ENCODE data around the gene FOXF2.

Gene FOXF2

DNA sequence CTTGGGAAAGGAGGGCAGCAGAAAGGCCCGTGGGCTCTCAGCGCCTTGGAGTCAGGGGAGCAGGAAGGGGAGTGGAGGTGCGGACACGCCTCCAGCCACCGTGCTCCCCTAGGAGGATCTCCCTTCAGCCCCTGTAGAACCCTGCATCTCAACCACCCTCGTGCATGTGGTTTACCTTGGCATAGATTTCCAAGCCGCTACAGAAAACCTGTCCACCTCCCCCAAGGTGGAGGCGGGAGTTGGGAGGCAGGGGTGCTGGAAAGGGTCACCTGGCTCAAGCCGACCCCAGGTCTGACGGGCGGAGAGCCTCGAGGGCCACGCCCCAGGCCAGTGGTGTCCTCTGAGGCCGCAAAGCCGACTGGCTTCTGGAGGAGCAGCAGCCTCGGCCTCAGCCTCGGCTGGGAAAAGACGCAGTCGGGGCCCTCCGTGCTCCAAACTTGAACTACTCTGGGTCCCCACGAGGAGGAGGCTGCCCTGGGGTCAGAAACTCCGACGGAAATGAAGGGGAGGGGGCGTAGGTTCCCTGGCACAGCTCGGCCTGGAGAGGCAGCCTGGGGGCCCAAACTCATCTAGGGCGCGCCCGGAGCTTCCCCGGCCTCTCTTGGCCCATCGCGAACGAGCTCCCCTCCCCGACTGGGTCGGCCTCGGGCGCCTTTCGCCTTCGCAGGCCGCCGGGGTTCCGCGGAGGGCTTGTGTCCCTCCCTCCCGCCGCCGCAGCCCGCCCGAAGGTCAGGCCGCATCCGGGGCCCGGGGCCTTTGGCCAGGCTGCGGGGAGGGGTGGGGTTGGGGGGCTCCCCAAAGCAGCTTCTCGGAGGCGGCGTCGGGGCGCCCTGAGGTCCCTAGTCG is 6.3 kb upstream of the FOXF2 start:
- Histone ChIP-seq H3K79me1 (ENCODE audit: low read length) (no peaks in the 10 kb centered on the region), H4K5ac (ENCODE audit: low read length) (no peak overlapping the region), H2BK15ac (replicated peaks; ENCODE audit: low read depth) (no peak overlapping the region), H3K9ac (ENCODE audit: low read length) (peak overlapping the region; percentile 22), H3K4me1 (ENCODE audit: control insufficient read depth, low read depth, low read length) (no peaks in the 10 kb centered on the region), H4K8ac (ENCODE audit: low read depth, low read length) (no peak overlapping the region), H2BK5ac (ENCODE audit: low read length) (no peak overlapping the region), H3K4me3 (ENCODE audit: low read length) (no peak overlapping the region), H3K56ac (ENCODE audit: low read length) (peak overlapping the region; percentile 18), H3K4me2 (ENCODE audit: low read length) (peak overlapping the region; percentile 72), H3K27ac (ENCODE audit: low read depth, low read length) (no peak overlapping the region), H3K23ac (ENCODE audit: low read length) (no peak overlapping the region), H3K36me3 (ENCODE audit: control insufficient read depth, insufficient read depth, low read length) (no peaks in the 10 kb centered on the region), H3K79me2 (ENCODE audit: control insufficient read depth, insufficient read depth, low read length) (no peaks in the 10 kb centered on the region), H2BK120ac (ENCODE audit: low read depth, low read length) (no peak overlapping the region), H3K27me3 (ENCODE audit: insufficient read depth, low read length, poor library complexity) (peaks cover 77% of the 10 kb centered on the region), H3K4ac (ENCODE audit: low read depth, low read length) (peak overlapping the region; percentile 5), H3K18ac (ENCODE audit: low read length) (peak overlapping the region; percentile 51), H2AK5ac (ENCODE audit: low read length) (no peak overlapping the region)
- DNase-seq, result peak; percentile 72
- no CpG with 5 or more reads among the region's 57 CpGs for WGBS (ENCODE audit: extremely low coverage, insufficient coverage, low lambda C conversion rate)

DNA sequence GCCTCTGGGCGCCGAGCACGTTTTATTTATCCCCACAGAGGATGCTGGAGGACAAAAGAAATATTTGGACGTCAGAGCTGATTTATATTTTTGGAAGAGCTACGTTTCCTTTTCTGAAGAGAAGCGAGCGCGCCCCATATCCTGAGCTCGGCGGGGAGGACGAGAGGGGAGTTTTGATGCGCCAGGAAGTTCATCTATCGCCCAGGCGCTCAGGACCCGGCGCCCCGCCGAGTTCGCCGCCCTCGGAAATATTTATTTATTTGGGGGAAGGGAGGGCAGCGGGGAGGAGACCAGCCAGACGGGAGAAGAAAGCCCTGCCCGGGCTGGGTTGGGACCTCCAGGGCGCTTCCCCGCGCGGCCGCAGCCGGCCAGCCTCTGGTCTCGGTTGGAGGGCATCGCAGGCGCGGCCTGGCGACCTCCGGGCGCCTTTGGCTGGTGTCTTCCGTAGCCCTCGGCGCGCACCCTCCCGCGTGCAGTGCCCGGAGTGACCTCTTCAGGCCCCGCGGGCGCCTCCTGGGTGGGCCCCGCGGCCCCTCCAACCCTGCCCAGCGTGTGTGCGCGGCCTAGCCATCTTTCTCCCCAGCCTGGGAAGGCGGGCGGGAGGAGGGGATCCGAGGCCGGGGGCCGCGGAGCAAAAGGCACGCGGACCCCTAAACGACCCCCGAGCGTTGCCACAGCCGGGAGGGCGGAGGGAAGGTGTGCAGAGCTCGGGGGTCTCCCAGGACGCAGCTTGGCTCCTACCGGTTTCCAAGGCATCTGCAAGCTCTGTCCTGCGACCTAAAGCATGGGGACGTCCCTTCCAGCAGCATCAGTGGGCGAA is 5.4 kb upstream of the FOXF2 start:
- H3K79me1 ChIP-seq (ENCODE audit: low read length), result no peaks in the 10 kb centered on the region
- H3K4ac ChIP-seq (ENCODE audit: low read depth, low read length), result peak overlapping the region; percentile 5

DNA sequence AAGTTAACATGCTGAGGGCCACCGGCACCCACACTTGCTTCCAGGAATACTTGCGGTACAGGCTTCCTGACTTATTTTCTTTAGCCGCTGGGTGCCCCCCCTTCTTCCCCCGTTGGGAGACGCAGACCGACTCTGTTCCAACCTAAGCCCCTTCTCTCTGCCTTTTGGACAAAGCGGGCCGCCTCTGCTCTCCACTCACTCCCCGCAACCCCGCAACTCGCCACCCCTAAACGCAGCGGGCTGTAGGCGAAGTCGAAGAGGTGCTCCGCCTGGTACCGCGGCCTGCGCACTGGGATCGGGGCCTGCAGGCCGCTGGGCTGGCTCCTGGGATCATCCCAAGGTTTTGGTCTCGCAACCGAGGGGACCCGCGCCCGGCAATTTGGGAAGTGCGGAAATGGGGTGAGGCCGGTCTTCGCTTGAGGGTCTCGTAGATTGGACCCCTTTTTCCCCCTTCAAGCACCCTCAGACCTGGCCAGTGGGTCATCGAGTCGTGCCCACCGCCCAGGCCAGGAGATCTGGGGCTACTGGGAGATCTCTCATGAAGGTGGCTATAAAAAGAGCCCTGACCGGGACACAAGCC is 4.7 kb upstream of the FOXF2 start:
- H3K27ac ChIP-seq (ENCODE audit: low read depth, low read length), result no peak overlapping the region

More for the DNA sequence above, 5.4 kb upstream of the FOXF2 start:
- no peaks in the 10 kb centered on the region for H3K79me2 ChIP-seq (ENCODE audit: control insufficient read depth, insufficient read depth, low read length)
- peak overlapping the region; percentile 51 for H3K18ac ChIP-seq (ENCODE audit: low read length)
- H2BK120ac ChIP-seq (ENCODE audit: low read depth, low read length), result no peak overlapping the region
- no peak overlapping the region for H3K4me3 ChIP-seq (ENCODE audit: low read length)
- H3K27me3 ChIP-seq (ENCODE audit: insufficient read depth, low read length, poor library complexity), result peaks cover 77% of the 10 kb centered on the region
- no peak overlapping the region for H3K9ac ChIP-seq (ENCODE audit: low read length)
- H2BK15ac ChIP-seq (replicated peaks; ENCODE audit: low read depth), result no peak overlapping the region
- no CpG with 5 or more reads among the region's 71 CpGs for WGBS (ENCODE audit: extremely low coverage, insufficient coverage, low lambda C conversion rate)
- no peak overlapping the region for H4K5ac ChIP-seq (ENCODE audit: low read length)
- no peak overlapping the region for H2AK5ac ChIP-seq (ENCODE audit: low read length)
- no peak for DNase-seq
- peak overlapping the region; percentile 35 for H3K4me2 ChIP-seq (ENCODE audit: low read length)
- no peak overlapping the region for H4K8ac ChIP-seq (ENCODE audit: low read depth, low read length)
- H3K4me1 ChIP-seq (ENCODE audit: control insufficient read depth, low read depth, low read length), result no peaks in the 10 kb centered on the region
- no peak overlapping the region for H3K27ac ChIP-seq (ENCODE audit: low read depth, low read length)
- H2BK5ac ChIP-seq (ENCODE audit: low read length), result no peak overlapping the region
- no peak overlapping the region for H3K56ac ChIP-seq (ENCODE audit: low read length)
- no peaks in the 10 kb centered on the region for H3K36me3 ChIP-seq (ENCODE audit: control insufficient read depth, insufficient read depth, low read length)
- no peak overlapping the region for H3K23ac ChIP-seq (ENCODE audit: low read length)

DNA sequence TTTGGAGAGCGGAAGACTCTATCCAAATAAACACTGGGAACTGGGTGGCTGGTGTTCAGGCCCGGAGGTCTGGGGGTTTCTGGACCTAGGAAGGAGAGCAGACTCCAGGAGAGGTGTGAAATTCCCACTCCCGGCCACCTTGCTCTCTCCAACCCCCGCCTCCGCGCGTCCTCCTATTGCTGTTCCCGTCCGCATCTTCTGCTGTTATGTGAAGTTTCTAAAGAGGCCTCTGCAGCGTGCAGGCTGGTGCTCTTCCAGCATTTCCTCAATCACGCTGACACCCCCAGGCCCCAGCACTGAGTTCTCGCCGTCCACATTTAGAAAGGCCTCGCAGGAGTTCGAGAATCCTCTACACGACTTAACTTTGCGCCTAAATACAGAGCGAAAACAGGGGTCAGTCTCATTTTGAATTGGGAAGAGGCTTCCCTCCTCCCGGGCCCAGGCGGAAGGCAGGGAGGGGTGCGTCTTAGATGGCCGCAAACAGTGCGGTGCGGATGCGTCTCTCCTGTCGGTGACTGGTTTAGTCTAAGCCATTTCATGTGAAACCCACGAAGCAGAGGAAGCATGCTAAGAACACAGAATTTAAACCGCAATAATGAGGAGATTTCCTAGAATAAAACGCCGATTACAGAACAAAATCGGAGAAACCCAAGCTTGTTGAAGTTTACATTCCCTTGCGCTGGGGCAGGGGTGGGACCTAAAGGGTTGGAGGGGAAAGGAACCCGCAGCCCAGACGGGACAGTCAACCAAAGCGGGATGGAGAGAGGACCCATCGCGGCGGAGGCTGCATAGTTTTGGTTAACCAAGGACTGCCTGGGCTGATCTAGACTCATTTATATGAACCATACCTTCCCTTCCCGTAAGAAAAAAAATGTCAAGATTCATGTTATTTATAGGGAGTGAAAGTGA is 4.0 kb upstream of the FOXF2 start:
- Histone ChIP-seq H3K4me2 (ENCODE audit: low read length) (no peak overlapping the region), H2AK5ac (ENCODE audit: low read length) (no peak overlapping the region)
- no CpG with 5 or more reads among the region's 39 CpGs for WGBS (ENCODE audit: extremely low coverage, insufficient coverage, low lambda C conversion rate)

More for the DNA sequence above, 4.7 kb upstream of the FOXF2 start:
- Histone ChIP-seq H3K79me2 (ENCODE audit: control insufficient read depth, insufficient read depth, low read length) (no peaks in the 10 kb centered on the region), H3K4me2 (ENCODE audit: low read length) (peak overlapping the region; percentile 35), H3K9ac (ENCODE audit: low read length) (no peak overlapping the region), H3K56ac (ENCODE audit: low read length) (peak overlapping the region; percentile 38), H2AK5ac (ENCODE audit: low read length) (no peak overlapping the region), H3K79me1 (ENCODE audit: low read length) (no peaks in the 10 kb centered on the region), H4K8ac (ENCODE audit: low read depth, low read length) (no peak overlapping the region), H3K27me3 (ENCODE audit: insufficient read depth, low read length, poor library complexity) (peaks cover 70% of the 10 kb centered on the region), H2BK120ac (ENCODE audit: low read depth, low read length) (no peak overlapping the region), H3K4me1 (ENCODE audit: control insufficient read depth, low read depth, low read length) (no peaks in the 10 kb centered on the region), H3K23ac (ENCODE audit: low read length) (peak overlapping the region; percentile 57), H2BK5ac (ENCODE audit: low read length) (no peak overlapping the region), H3K4ac (ENCODE audit: low read depth, low read length) (no peak overlapping the region), H3K4me3 (ENCODE audit: low read length) (no peak overlapping the region), H3K18ac (ENCODE audit: low read length) (no peak overlapping the region), H3K36me3 (ENCODE audit: control insufficient read depth, insufficient read depth, low read length) (no peaks in the 10 kb centered on the region), H2BK15ac (replicated peaks; ENCODE audit: low read depth) (no peak overlapping the region), H4K5ac (ENCODE audit: low read length) (no peak overlapping the region)
- no CpG with 5 or more reads among the region's 34 CpGs for WGBS (ENCODE audit: extremely low coverage, insufficient coverage, low lambda C conversion rate)
- DNase-seq, result no peak

DNA sequence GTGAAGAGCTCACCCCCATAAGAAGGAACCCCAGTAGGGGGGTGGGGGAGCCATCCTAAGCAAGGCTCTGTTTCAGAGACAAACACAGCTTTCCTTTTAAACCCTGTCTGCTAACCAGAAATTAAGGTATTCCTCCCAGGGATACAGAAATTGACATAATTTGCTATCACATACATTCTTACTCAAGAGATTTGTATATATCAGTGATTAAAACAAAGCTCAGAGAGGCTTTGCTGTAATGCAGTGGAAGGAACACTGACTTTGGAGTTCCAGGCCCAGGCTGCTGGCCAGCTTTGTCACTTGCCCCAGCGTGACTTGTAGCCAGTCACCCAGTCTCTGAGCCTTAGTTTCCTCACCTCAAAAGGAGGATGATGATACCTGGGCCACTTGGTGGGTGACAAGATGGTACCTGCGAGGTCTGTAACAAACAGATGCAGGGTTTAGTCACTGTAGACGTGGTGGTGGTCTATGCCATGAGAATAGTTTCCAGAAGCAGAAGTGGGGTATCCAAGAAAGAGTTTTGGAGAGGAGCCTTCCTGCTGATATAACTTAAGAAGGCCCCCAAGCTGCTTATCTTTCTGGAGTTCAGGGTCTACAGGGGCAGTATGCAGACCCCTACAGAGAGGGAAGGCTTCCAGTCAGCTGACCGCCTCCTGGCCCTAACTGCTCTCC is 3.2 kb upstream of the FOXF2 start:
- Histone ChIP-seq H3K18ac (ENCODE audit: low read length) (no peak overlapping the region), H2BK5ac (ENCODE audit: low read length) (no peak overlapping the region), H3K4me1 (ENCODE audit: control insufficient read depth, low read depth, low read length) (no peaks in the 10 kb centered on the region), H3K27me3 (ENCODE audit: insufficient read depth, low read length, poor library complexity) (peaks cover 64% of the 10 kb centered on the region), H3K4me2 (ENCODE audit: low read length) (no peak overlapping the region), H3K79me1 (ENCODE audit: low read length) (no peaks in the 10 kb centered on the region), H3K56ac (ENCODE audit: low read length) (no peak overlapping the region), H3K79me2 (ENCODE audit: control insufficient read depth, insufficient read depth, low read length) (no peaks in the 10 kb centered on the region), H3K36me3 (ENCODE audit: control insufficient read depth, insufficient read depth, low read length) (no peaks in the 10 kb centered on the region), H4K8ac (ENCODE audit: low read depth, low read length) (no peak overlapping the region), H3K4ac (ENCODE audit: low read depth, low read length) (no peak overlapping the region), H4K5ac (ENCODE audit: low read length) (no peak overlapping the region), H3K27ac (ENCODE audit: low read depth, low read length) (no peak overlapping the region), H2BK120ac (ENCODE audit: low read depth, low read length) (no peak overlapping the region), H3K9ac (ENCODE audit: low read length) (no peak overlapping the region), H3K4me3 (ENCODE audit: low read length) (no peak overlapping the region), H3K23ac (ENCODE audit: low read length) (no peak overlapping the region), H2BK15ac (replicated peaks; ENCODE audit: low read depth) (no peak overlapping the region), H2AK5ac (ENCODE audit: low read length) (no peak overlapping the region)
- no CpG with 5 or more reads among the region's 4 CpGs for WGBS (ENCODE audit: extremely low coverage, insufficient coverage, low lambda C conversion rate)
- no peak for DNase-seq

More for the DNA sequence above, 4.0 kb upstream of the FOXF2 start:
- H3K4me1 ChIP-seq (ENCODE audit: control insufficient read depth, low read depth, low read length), result no peaks in the 10 kb centered on the region
- no peak overlapping the region for H4K8ac ChIP-seq (ENCODE audit: low read depth, low read length)
- no peak overlapping the region for H3K56ac ChIP-seq (ENCODE audit: low read length)
- H2BK120ac ChIP-seq (ENCODE audit: low read depth, low read length), result no peak overlapping the region
- no peaks in the 10 kb centered on the region for H3K79me1 ChIP-seq (ENCODE audit: low read length)
- H3K36me3 ChIP-seq (ENCODE audit: control insufficient read depth, insufficient read depth, low read length), result no peaks in the 10 kb centered on the region
- H3K27ac ChIP-seq (ENCODE audit: low read depth, low read length), result no peak overlapping the region
- H3K4me3 ChIP-seq (ENCODE audit: low read length), result no peak overlapping the region
- no peaks in the 10 kb centered on the region for H3K79me2 ChIP-seq (ENCODE audit: control insufficient read depth, insufficient read depth, low read length)
- peak; percentile 63 for DNase-seq
- no peak overlapping the region for H3K4ac ChIP-seq (ENCODE audit: low read depth, low read length)
- no peak overlapping the region for H4K5ac ChIP-seq (ENCODE audit: low read length)
- H3K9ac ChIP-seq (ENCODE audit: low read length), result no peak overlapping the region
- peaks cover 65% of the 10 kb centered on the region for H3K27me3 ChIP-seq (ENCODE audit: insufficient read depth, low read length, poor library complexity)
- no peak overlapping the region for H3K18ac ChIP-seq (ENCODE audit: low read length)
- no peak overlapping the region for H3K23ac ChIP-seq (ENCODE audit: low read length)
- H2BK5ac ChIP-seq (ENCODE audit: low read length), result no peak overlapping the region
- no peak overlapping the region for H2BK15ac ChIP-seq (replicated peaks; ENCODE audit: low read depth)
